Measurements from ENCODE around the gene VASH2.

The VASH2 gene

GRCh38 chr1:212953321-212953720 lies 3.0 kb downstream of the VASH2 start:
- DNase-seq (ENCODE audit: insufficient read length, low spot score) (no peak), FAIRE-seq (no peak)
- TF ChIP-seq SPI1 (IDR thresholded peaks at IDR 0.05; ENCODE audit: low read depth, low read length) (0 out of 2 replicates have a peak, but pooled peaks have one; percentile 4), TAF1 (IDR thresholded peaks at IDR 0.05; ENCODE audit: low read depth, low read length) (no peak)

- FAIRE-seq (no peak), DNase-seq (ENCODE audit: insufficient read length, low spot score) (no peak)
- TF ChIP-seq TAF1 (IDR thresholded peaks at IDR 0.05; ENCODE audit: low read depth, low read length) = no peak
- TF ChIP-seq POU2F2 (IDR thresholded peaks at IDR 0.05; ENCODE audit: low read depth, low read length) = no peak
- no peak for TF ChIP-seq POLR2AphosphoS5 (IDR thresholded peaks at IDR 0.05; ENCODE audit: low read depth, low read length)
- TF ChIP-seq POLR2A (IDR thresholded peaks at IDR 0.05; ENCODE audit: low read depth, low read length) = no peak
- TF ChIP-seq PAX5 (IDR thresholded peaks at IDR 0.05; ENCODE audit: insufficient read depth, low read length, severe bottlenecking) = no peak
- no peak for TF ChIP-seq SPI1 (IDR thresholded peaks at IDR 0.05; ENCODE audit: low read depth, low read length)
Measured at GRCh38 chr1:212954514-212954913, 4.2 kb downstream of the VASH2 start.

- FAIRE-seq = peak; percentile 56
- TF ChIP-seq POLR2AphosphoS5 (IDR thresholded peaks at IDR 0.05; ENCODE audit: low read depth, low read length) (no peak), PAX5 (IDR thresholded peaks at IDR 0.05; ENCODE audit: insufficient read depth, low read length, severe bottlenecking) (no peak), POLR2A (IDR thresholded peaks at IDR 0.05; ENCODE audit: low read depth, low read length) (no peak), SPI1 (IDR thresholded peaks at IDR 0.05; ENCODE audit: low read depth, low read length) (no peak), POU2F2 (IDR thresholded peaks at IDR 0.05; ENCODE audit: low read depth, low read length) (peak; percentile 63; the same call in 1 of the 2 replicates), TAF1 (IDR thresholded peaks at IDR 0.05; ENCODE audit: low read depth, low read length) (no peak)
- DNase-seq (ENCODE audit: insufficient read length, low spot score) = no peak
Measured at GRCh38 chr1:212955098-212955497, 4.8 kb downstream of the VASH2 start.

- TF ChIP-seq POU2F2 (IDR thresholded peaks at IDR 0.05; ENCODE audit: low read depth, low read length) (no peak), PAX5 (IDR thresholded peaks at IDR 0.05; ENCODE audit: insufficient read depth, low read length, severe bottlenecking) (no peak), POLR2A (IDR thresholded peaks at IDR 0.05; ENCODE audit: low read depth, low read length) (no peak), SPI1 (IDR thresholded peaks at IDR 0.05; ENCODE audit: low read depth, low read length) (no peak), TAF1 (IDR thresholded peaks at IDR 0.05; ENCODE audit: low read depth, low read length) (no peak), POLR2AphosphoS5 (IDR thresholded peaks at IDR 0.05; ENCODE audit: low read depth, low read length) (no peak)
- FAIRE-seq (peak; percentile 43), DNase-seq (ENCODE audit: insufficient read length, low spot score) (no peak)
Measured at GRCh38 chr1:212955961-212956620, 5.8 kb downstream of the VASH2 start.

GRCh38 chr1:212957546-212957945 lies 7.2 kb downstream of the VASH2 start:
- DNase-seq (ENCODE audit: insufficient read length, low spot score) (no peak), FAIRE-seq (no peak)

GRCh38 chr1:212958175-212958574 lies 7.8 kb downstream of the VASH2 start:
- FAIRE-seq (peak; percentile 57), DNase-seq (ENCODE audit: insufficient read length, low spot score) (no peak)
- TF ChIP-seq POU2F2 (IDR thresholded peaks at IDR 0.05; ENCODE audit: low read depth, low read length) (no peak), PAX5 (IDR thresholded peaks at IDR 0.05; ENCODE audit: insufficient read depth, low read length, severe bottlenecking) (no peak), POLR2AphosphoS5 (IDR thresholded peaks at IDR 0.05; ENCODE audit: low read depth, low read length) (no peak), TAF1 (IDR thresholded peaks at IDR 0.05; ENCODE audit: low read depth, low read length) (no peak), POLR2A (IDR thresholded peaks at IDR 0.05; ENCODE audit: low read depth, low read length) (no peak), SPI1 (IDR thresholded peaks at IDR 0.05; ENCODE audit: low read depth, low read length) (no peak)

More at GRCh38 chr1:212957546-212957945, 7.2 kb downstream of the VASH2 start:
- TF ChIP-seq POLR2A (IDR thresholded peaks at IDR 0.05; ENCODE audit: low read depth, low read length) (no peak), SPI1 (IDR thresholded peaks at IDR 0.05; ENCODE audit: low read depth, low read length) (no peak), TAF1 (IDR thresholded peaks at IDR 0.05; ENCODE audit: low read depth, low read length) (no peak), PAX5 (IDR thresholded peaks at IDR 0.05; ENCODE audit: insufficient read depth, low read length, severe bottlenecking) (no peak), POLR2AphosphoS5 (IDR thresholded peaks at IDR 0.05; ENCODE audit: low read depth, low read length) (no peak), POU2F2 (IDR thresholded peaks at IDR 0.05; ENCODE audit: low read depth, low read length) (no peak)

GRCh38 chr1:212959266-212960220 lies 9.2 kb downstream of the VASH2 start:
- TF ChIP-seq PAX5 (IDR thresholded peaks at IDR 0.05; ENCODE audit: insufficient read depth, low read length, severe bottlenecking) = no peak
- no peak for TF ChIP-seq SPI1 (IDR thresholded peaks at IDR 0.05; ENCODE audit: low read depth, low read length)
- TF ChIP-seq TAF1 (IDR thresholded peaks at IDR 0.05; ENCODE audit: low read depth, low read length) = no peak
- TF ChIP-seq POU2F2 (IDR thresholded peaks at IDR 0.05; ENCODE audit: low read depth, low read length) = no peak
- TF ChIP-seq POLR2AphosphoS5 (IDR thresholded peaks at IDR 0.05; ENCODE audit: low read depth, low read length) = no peak
- TF ChIP-seq POLR2A (IDR thresholded peaks at IDR 0.05; ENCODE audit: low read depth, low read length) = no peak
- DNase-seq (ENCODE audit: insufficient read length, low spot score) (no peak), FAIRE-seq (peak; percentile 81)

- TF ChIP-seq POLR2AphosphoS5 (IDR thresholded peaks at IDR 0.05; ENCODE audit: low read depth, low read length) = no peak
- TF ChIP-seq TAF1 (IDR thresholded peaks at IDR 0.05; ENCODE audit: low read depth, low read length) = no peak
- no peak for TF ChIP-seq POU2F2 (IDR thresholded peaks at IDR 0.05; ENCODE audit: low read depth, low read length)
- no peak for TF ChIP-seq POLR2A (IDR thresholded peaks at IDR 0.05; ENCODE audit: low read depth, low read length)
- TF ChIP-seq SPI1 (IDR thresholded peaks at IDR 0.05; ENCODE audit: low read depth, low read length) = no peak
- no peak for TF ChIP-seq PAX5 (IDR thresholded peaks at IDR 0.05; ENCODE audit: insufficient read depth, low read length, severe bottlenecking)
- no peak for DNase-seq (ENCODE audit: insufficient read length, low spot score)
- FAIRE-seq = no peak
Measured at GRCh38 chr1:212960932-212961331, 10.6 kb downstream of the VASH2 start.

- DNase-seq (ENCODE audit: insufficient read length, low spot score) (no peak), FAIRE-seq (no peak)
- TF ChIP-seq POLR2AphosphoS5 (IDR thresholded peaks at IDR 0.05; ENCODE audit: low read depth, low read length) (no peak), POLR2A (IDR thresholded peaks at IDR 0.05; ENCODE audit: low read depth, low read length) (no peak), POU2F2 (IDR thresholded peaks at IDR 0.05; ENCODE audit: low read depth, low read length) (no peak), PAX5 (IDR thresholded peaks at IDR 0.05; ENCODE audit: insufficient read depth, low read length, severe bottlenecking) (no peak), SPI1 (IDR thresholded peaks at IDR 0.05; ENCODE audit: low read depth, low read length) (no peak), TAF1 (IDR thresholded peaks at IDR 0.05; ENCODE audit: low read depth, low read length) (no peak)
Measured at GRCh38 chr1:212962509-212962908, 12.2 kb downstream of the VASH2 start.
